Epithelial cell of esophagus (primary cell): ENCODE results near the gene ZC3H12A.

Source experiments
- DNase-seq: peaks from one replicate; pipeline ENCODE4 v3.0.0; 2010; ENCODE audit warnings: low read depth
- H3K4me3 ChIP-seq: 2 replicates; pipeline ENCODE4 v1.5.1; 2011; ENCODE audit warnings: mild to moderate bottlenecking, low read length, control low read depth
- TF ChIP-seq, protein P1 (sequence below): IDR thresholded peaks from 2 replicates; pipeline ENCODE4 v1.5.1; 2011; ENCODE audit warnings: low read depth, mild to moderate bottlenecking, low read length, control low read depth, inconsistent platforms; ENCODE audit not compliant: insufficient read depth; ENCODE audit errors: missing control alignments

Gene ZC3H12A

GRCh38 chr1:37453647-37454046 is 20.7 kb upstream of the ZC3H12A start:
- no peak for DNase-seq
- TF ChIP-seq, protein P1, sequence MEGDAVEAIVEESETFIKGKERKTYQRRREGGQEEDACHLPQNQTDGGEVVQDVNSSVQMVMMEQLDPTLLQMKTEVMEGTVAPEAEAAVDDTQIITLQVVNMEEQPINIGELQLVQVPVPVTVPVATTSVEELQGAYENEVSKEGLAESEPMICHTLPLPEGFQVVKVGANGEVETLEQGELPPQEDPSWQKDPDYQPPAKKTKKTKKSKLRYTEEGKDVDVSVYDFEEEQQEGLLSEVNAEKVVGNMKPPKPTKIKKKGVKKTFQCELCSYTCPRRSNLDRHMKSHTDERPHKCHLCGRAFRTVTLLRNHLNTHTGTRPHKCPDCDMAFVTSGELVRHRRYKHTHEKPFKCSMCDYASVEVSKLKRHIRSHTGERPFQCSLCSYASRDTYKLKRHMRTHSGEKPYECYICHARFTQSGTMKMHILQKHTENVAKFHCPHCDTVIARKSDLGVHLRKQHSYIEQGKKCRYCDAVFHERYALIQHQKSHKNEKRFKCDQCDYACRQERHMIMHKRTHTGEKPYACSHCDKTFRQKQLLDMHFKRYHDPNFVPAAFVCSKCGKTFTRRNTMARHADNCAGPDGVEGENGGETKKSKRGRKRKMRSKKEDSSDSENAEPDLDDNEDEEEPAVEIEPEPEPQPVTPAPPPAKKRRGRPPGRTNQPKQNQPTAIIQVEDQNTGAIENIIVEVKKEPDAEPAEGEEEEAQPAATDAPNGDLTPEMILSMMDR: no peak

GRCh38 chr1:37455516-37455915 is 18.9 kb upstream of the ZC3H12A start:
- TF ChIP-seq, protein P1: no peak
- no peak overlapping the region for H3K4me3 ChIP-seq
- no peak for DNase-seq

More at GRCh38 chr1:37453647-37454046, 20.7 kb upstream of the ZC3H12A start:
- H3K4me3 ChIP-seq: no peak overlapping the region

GRCh38 chr1:37456614-37457013 is 17.8 kb upstream of the ZC3H12A start:
- DNase-seq: no peak
- H3K4me3 ChIP-seq: no peak overlapping the region
- TF ChIP-seq, protein P1: no peak

- TF ChIP-seq, protein P1: no peak
- no peak for DNase-seq
- H3K4me3 ChIP-seq: no peak overlapping the region
These were observed 15.8 kb upstream of the ZC3H12A start for GRCh38 chr1:37458551-37458950.

DNA sequence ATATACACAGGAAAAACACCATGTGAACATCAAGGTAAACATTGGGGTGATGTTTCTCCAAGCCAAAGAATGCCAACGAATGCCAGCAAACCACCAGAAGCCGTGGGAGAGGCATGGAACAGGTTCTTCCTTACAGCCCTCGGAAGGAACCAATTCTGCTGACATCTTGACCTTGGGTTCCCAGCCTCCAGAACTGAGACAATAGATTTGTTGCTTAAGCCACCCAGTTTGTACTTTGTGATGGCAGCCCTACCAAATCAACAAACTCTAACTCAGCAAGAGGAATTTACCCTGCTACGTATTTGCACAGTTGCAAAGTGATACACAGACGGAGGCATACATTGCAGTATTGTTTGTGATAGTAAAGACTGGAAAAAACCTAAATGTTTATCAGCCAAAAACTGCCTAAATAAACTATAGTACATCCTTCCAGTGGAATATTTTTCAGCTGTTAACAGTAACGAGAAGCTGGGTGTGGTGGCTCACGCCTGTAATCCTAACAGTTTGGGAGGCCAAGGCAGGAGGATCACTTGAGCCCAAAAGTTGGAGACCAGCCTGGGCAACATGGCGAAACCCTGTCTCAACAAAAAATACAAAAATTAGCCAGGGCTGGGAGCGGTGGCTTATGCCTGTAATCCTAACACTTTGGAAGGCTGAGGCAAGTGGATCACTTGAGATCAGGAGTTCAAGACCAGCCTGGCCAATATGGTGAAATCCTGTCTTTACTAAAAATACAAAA is 12.5 kb upstream of the ZC3H12A start:
- H3K4me3 ChIP-seq: no peak overlapping the region
- no peak for DNase-seq
- TF ChIP-seq, protein P1: no peak

GRCh38 chr1:37464443-37464842 is 9.9 kb upstream of the ZC3H12A start:
- no peak for DNase-seq
- TF ChIP-seq, protein P1: no peak
- H3K4me3 ChIP-seq: no peak overlapping the region
